ENCODE data around the gene TMEM72.
"Not testable (repeated sequence)": the region's sequence is repeated elsewhere in the genome, so short reads cannot be mapped to it uniquely, and the experiment has no call there.

Gene TMEM72

DNA sequence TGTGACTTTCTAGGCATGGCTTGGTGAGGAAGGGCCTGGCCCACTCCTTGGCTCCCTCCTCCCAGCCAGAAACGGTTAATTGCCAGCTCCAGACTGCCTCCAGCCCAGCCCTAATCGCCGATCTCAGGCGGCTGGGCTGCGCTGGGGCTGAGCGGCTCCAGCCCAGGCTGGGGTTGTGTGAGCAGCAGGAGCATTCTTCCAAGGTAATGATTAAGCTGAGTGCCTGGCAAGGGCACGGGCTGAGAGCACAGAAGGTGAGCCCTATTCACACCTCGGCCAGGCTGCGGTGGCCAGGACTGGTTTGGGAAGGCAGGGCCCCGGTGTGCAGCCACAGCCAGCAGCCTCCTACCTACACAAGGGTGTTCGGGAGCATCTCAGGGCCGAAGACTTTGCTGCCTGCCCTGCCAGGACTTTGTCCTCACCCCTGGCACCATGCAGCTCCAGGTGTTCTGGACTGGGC is at the start of gene TMEM72:
TMEM72 (plus strand) TSS at position 257 of the 460 bp plus-strand sequence; CDS start at position 433, 176 bp downstream.
- DNase-seq (ENCODE audit: extremely low read depth, low read depth) = no peak
- TF ChIP-seq, protein P1, sequence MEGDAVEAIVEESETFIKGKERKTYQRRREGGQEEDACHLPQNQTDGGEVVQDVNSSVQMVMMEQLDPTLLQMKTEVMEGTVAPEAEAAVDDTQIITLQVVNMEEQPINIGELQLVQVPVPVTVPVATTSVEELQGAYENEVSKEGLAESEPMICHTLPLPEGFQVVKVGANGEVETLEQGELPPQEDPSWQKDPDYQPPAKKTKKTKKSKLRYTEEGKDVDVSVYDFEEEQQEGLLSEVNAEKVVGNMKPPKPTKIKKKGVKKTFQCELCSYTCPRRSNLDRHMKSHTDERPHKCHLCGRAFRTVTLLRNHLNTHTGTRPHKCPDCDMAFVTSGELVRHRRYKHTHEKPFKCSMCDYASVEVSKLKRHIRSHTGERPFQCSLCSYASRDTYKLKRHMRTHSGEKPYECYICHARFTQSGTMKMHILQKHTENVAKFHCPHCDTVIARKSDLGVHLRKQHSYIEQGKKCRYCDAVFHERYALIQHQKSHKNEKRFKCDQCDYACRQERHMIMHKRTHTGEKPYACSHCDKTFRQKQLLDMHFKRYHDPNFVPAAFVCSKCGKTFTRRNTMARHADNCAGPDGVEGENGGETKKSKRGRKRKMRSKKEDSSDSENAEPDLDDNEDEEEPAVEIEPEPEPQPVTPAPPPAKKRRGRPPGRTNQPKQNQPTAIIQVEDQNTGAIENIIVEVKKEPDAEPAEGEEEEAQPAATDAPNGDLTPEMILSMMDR (IDR thresholded peaks at IDR 0.05; ENCODE audit: low read depth, low read length) = no peak

DNA sequence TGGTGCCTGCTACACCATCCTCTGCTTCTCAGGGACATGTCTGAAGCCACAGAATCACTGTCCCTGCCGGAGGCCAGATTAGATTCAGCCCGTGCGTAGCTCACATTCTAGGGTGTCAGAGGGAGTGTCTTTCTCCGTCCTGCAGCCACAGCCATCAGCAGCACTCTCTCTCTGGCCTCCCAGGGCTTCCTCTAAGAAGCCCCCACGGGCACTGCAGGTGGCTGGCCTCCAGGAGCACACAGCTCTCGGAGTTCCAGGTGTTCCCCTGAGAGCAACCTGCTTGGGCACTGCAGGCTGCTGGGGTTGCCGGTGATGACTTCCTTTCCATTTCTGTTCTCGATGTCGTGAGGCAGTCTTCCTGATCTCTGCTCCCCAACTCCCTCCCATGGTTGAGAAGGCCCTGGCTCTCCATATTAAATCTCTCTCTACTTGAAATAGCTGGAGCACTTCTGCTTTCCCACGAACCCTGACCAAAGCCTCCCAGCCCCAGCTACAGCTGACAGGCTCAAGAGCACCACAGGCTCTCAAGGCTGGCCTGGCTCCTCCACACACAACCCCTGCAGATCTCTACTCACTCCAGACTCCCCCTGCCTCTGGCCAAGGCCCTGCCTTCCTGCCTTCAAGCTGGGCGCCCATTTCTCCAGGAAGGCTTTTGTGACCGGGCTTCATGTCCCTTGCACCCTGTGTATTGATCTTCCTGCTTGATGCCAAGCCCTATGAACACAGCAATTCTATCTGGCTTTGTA is 49.0 kb upstream of the TMEM72 start:
- DNase-seq (ENCODE audit: extremely low read depth, low read depth) = no peak
- TF ChIP-seq, protein P1 (IDR thresholded peaks at IDR 0.05; ENCODE audit: low read depth, low read length) = no peak

DNA sequence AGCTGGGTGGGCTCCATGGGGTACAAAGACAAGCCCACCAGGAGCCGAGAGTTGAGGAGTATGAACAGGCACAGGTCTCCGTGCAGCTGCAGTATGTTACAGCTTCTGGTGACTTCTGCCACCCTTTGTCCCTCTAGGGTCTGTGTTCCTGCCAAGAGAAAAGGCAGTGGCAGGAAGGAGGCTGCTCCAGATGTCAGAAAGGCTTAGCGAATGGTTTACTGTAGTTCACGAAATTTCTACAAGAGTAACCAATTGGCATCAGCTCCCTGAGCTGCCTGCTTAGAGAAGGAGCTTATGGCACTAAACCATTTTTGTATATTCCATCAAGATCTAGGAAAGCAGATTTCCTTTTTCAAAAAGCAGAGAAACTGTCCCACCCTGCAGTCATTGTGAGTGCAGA is 48.2 kb upstream of the TMEM72 start:
- TF ChIP-seq, protein P1 (IDR thresholded peaks at IDR 0.05; ENCODE audit: low read depth, low read length) = no peak
- DNase-seq (ENCODE audit: extremely low read depth, low read depth) = no peak

DNA sequence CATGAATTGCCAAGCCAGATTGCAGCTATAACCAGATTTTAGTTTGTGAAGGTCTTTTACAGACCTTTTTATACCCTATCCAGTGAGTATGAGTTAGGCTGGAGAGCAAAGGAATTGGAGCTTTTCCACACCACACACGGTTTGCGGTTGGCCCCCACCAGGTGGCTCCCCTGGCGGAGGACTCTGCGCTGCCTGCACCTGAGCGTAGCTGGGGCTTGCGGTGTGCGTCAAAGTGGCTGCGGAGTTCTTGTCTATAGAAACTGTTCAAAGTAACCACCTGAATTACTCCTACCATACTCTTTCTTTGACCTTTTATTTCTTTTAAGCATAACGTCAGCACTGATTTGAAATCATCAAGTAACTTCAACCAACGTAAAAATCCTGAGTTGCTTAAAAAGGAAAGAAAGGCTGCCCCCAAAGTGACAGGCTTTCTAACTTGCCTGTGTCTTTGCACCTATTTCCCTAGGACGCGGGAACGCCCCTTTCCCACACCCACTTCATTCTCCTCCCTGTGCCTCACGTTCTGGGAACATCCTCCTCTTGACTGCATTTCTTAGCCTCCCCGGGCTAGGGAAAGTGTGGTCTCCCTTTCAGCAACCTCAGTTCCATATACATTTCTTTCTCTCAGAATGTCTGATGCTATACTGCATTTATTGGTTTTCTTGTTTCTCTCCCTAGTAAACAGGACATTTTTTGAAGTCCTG is 47.6 kb upstream of the TMEM72 start:
- DNase-seq (ENCODE audit: extremely low read depth, low read depth) = no peak
- TF ChIP-seq, protein P1 (IDR thresholded peaks at IDR 0.05; ENCODE audit: low read depth, low read length) = no peak

DNA sequence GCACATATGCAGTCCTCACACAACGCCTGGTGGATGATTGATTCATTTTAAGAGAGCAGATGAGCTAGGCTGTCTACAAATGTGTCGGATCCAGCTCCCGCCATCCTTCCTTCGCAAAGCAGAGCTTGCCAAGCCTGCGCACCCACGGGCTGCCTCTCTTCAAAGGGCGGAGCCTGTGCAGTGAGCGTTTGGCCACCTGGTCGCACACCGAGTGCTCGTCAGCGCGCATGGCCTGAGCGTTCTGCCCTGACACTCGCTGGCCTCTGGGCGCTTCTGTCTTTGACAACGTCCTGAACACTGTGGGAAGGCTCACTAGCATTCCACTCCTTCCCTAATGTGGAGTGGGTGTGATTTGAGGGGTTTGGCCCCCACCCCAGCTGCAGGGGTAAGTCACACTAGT is 47.1 kb upstream of the TMEM72 start:
- TF ChIP-seq, protein P1 (IDR thresholded peaks at IDR 0.05; ENCODE audit: low read depth, low read length) = no peak
- DNase-seq (ENCODE audit: extremely low read depth, low read depth) = no peak

DNA sequence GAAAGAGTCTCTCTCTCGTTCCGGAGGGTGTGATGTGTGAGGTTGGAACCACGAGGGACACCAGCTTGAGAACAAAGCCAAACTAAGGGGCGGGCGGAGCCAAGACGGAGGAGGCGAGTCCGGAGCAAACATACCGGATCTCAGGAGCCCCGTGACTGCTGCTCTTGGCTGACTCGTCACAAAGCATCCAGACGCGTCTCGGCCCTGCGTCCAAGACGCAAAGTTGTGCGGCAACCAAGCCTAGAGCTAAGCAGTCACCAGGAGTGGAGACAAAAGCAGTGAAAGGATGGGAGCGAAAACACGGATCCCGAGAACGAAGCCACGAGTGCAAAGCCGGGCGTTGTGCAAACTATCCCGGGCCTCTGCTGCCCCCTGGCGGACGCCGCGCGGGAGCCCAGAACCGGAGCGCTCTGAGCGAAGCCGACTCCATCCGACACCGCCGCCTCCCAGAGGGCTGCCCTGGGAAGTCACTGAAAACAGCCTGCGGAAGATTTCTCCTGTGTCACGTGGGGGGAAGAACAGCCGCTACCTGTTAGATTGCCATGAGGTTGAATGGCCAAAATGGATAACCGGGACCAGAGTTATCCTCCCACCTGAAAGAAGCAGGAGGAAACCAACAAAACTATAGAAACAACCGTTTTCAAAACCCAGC is 46.4 kb upstream of the TMEM72 start:
- TF ChIP-seq, protein P1 (IDR thresholded peaks at IDR 0.05; ENCODE audit: low read depth, low read length) = peak; percentile 91
- DNase-seq (ENCODE audit: extremely low read depth, low read depth) = peak; percentile 65

DNA sequence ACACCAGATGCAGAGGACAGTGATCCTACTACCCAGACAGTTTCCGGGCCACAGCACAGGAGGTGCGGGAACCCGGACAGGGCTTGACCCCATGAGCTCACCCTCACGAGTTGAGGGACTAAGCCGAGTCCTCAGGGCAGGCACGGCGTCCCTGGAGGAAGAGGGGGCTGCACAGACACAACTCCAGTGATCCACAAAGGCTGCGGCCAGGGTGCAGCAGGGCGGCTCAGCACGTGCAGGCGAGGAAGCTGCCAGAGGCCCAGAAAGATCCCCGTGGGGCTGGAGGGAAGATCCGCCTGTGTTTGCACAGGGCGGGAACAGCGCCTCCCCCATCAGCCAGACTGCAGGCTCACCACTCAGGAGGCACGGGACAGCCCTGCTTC is 45.9 kb upstream of the TMEM72 start:
- TF ChIP-seq, protein P1 (IDR thresholded peaks at IDR 0.05; ENCODE audit: low read depth, low read length) = no peak
- no peak for DNase-seq (ENCODE audit: extremely low read depth, low read depth)

DNA sequence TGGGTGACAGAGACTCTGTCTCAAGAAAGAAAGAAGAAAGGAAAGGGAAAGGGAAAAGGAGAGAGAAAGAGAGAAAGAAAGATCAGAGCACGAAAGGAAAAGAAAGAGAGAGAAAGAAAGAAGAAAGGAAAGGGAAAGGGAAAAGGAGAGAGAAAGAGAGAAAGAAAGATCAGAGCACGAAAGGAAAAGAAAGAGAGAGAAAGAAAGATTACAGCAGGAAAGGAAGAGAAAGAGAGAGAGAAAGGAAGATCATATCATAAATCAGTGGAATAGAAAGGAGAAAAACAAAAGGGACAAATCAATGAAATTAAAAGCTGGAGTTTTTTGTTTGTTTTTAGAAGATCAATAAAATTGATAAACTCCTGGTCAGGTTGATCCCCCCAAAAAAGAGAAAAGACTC is 44.8 kb upstream of the TMEM72 start:
- DNase-seq (ENCODE audit: extremely low read depth, low read depth) = not testable (repeated sequence)

Measured in AG09319 (cell line).